ENCODE measurements around the gene LPA. TPM values are rescaled to one million over a fixed set of nuclear protein-coding genes. Genes with fewer than 3 reads are reported as not detected.
A peak's percentile ranks its signal among the peaks of the same experiment; 100 is the strongest.
"Not testable (repeated sequence)": the region's sequence is repeated elsewhere in the genome, so short reads cannot be mapped to it uniquely, and the experiment has no call there.

LPA gene
- total RNA-seq, 2 donors from 2014 or later = not detected

DNA sequence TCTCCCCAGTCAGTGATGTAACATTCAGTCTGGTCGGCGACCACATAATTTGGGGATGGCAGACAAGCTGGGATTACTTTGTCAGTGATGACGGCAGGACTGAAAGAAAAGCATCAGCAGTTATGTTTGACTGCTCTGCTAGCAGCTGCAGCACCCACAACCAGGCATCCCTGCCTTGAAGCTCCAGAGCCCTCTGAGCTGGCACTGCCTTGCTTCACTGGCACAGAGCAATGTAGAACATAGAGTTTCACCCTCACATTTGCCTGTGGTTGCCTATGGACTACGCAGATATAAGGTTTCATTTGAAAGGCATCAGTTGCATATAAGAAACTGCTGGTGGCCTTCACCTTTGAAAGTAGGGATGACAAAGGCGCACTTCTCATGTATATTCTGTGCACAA, 12.3 kb upstream of the LPA start:
- ATAC-seq; DNase-seq; intact Hi-C loops (cut with DNase I): not testable (repeated sequence)

DNA sequence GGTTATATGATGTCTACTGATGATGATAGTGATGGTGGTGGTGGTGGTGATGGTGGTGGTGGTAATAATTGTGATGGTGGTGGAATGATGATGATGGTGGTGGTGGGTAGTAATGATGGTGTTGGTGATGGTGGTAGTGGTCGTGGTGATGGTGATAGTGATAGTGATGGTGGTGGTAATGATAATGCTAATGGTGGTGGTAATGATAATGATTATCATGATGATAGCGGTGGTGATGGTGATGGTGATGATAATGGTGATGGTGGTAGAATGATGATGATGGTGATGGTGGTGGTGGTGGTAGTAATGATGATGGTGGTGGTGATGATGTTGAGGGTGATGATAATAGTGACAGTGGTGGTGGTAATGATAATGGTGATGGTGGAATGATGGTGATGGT, 4.5 kb upstream of the LPA start:
- intact Hi-C loops (cut with DNase I) = no loop called here
- ATAC-seq (no peak), DNase-seq (no peak)

DNA sequence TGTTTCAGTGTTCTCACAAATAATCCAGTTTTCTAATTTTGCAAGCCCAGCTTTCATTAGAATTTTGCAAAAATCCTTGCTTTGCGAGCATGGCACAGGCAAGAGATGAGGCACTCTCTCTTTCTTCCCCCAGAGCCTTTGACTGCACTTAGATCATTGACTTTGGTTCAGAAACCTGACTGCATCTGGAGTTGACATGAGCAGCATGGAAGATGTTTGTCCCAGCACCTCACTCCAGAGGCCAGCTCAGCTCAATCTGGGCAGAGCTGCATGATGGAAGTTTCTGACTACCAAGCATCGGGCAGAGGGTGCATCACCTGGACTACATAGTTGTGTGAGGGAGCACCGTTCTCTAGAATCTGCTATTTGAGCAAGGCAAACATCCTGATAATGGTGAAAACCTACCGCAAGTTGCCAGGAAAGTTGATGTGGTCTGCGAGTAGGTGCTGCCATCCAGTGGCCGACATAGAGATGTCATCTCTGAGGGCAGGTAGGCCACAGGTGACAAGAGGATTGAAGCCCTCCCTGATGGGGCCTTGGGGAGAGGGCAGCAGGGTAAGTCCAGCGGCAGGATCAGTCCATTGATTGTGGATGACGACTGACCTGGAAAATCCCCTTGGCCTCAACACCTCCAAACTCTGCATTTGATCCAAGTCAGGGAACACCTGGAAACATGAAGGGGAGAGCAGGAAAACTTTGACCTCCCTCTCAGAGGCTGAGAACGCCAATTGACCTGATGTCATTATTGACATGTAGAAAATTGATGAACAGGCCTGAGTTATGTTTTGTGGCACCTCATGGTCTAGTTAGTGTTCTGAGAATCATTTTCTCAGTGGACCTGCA, 3.8 kb upstream of the LPA start:
- ATAC-seq (no peak), DNase-seq (no peak)
- intact Hi-C loops (cut with DNase I) = no loop called here

DNA sequence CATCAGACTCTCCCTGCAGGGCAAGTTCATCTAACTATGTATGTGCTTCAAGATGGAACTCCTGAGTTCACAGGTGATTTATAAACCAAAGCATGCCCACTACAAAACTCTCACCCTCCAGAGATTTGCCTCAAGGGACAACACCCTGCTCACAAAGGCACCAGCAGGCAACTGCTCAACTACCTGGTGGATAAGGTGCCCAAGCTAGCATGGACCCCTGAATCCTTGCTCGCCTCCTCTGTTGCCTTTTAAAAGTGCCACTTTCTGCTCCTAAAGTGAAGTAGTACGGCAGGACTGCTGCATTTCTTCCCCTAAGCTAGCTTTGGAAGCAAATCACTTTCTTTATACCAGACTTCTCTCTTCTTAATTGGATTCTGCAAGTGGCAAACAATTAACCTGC, 1.2 kb downstream of the LPA start:
- no peak for DNase-seq
- intact Hi-C loops (cut with DNase I) = no loop called here
- ATAC-seq = no peak

DNA sequence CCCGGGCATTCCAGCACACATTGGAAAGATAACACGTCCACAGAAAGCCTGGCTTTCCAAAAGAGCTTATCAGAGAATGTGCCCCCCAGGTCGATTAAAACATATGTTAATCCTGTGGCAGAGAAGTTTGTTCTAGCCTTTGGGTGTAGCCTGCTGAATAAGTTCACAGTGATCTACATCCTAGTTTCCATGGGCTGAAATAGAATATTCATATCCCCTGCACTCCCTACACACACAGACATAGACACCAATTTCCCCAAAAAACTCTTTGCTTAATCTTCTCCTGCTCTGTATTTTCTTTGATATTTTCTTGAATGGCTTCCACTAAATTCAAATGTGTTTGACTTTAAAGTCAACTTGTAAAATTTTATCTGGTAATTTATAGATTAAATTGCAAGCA, 1.6 kb downstream of the LPA start:
- intact Hi-C loops (cut with DNase I) = no loop called here
- ATAC-seq = no peak
- no peak for DNase-seq

DNA sequence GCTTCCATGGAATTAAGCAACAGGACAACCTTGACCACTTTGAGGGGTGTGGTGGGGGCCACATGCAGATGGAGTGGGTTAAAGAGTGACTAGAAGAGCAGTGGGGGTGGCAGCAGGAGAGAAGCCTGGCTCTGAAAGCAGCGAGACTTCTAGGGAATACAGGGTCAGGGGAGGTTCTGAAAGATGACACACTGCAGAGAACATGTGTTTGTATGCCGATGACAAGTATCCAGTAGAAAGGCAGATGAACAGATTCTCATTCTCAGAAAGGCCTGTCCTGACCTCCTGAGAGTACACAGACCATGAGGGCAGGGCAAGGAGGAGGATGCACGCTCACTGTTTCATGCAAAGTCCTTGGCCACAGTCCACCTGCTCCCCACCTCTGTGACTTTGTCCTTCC, 2.9 kb downstream of the LPA start:
- intact Hi-C loops (cut with DNase I) = no loop called here
- DNase-seq (no peak), ATAC-seq (no peak)

DNA sequence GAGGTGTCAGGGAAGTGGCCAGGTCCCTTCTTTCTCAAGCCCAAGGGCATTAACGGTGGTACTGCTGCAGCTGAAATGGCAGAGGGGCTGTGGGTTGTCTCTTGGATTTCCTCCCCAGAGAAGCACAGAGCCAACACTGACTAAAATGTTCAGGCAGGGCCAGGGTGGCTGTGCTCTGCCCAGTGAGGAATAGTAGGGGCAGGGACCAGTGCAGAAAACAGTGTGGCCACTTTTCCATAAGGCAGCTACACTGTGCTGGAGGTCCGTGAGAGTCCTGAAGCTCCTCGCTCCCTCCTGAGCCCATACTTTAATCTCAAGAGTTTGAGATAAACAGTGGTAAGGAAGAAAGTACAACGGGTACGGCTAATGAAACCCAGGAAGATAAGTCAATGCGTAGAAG, 4.5 kb downstream of the LPA start:
- intact Hi-C loops (cut with DNase I) = no loop called here
- DNase-seq = no peak
- ATAC-seq = no peak

DNA sequence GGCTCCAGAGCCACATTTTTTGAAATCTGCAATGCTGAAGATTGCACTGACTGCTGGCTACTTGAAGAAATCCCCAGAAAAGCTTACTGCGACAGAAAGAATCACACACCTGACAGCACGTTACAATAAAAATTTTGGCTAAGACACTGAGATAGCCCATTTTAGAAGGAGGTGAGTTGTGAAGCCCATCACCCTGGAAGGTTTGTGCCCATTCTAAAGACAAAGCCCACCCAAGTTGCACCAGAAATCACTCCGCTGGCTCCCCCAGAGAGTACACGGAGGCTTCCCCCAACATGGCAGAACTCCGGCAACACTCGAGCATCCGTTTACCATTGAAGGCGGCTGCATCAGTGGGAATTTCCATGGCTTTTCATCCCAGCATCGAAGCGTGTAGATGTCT, 29.4 kb downstream of the LPA start:
- intact Hi-C loops (cut with DNase I) = no loop called here
- ATAC-seq = no peak

DNA sequence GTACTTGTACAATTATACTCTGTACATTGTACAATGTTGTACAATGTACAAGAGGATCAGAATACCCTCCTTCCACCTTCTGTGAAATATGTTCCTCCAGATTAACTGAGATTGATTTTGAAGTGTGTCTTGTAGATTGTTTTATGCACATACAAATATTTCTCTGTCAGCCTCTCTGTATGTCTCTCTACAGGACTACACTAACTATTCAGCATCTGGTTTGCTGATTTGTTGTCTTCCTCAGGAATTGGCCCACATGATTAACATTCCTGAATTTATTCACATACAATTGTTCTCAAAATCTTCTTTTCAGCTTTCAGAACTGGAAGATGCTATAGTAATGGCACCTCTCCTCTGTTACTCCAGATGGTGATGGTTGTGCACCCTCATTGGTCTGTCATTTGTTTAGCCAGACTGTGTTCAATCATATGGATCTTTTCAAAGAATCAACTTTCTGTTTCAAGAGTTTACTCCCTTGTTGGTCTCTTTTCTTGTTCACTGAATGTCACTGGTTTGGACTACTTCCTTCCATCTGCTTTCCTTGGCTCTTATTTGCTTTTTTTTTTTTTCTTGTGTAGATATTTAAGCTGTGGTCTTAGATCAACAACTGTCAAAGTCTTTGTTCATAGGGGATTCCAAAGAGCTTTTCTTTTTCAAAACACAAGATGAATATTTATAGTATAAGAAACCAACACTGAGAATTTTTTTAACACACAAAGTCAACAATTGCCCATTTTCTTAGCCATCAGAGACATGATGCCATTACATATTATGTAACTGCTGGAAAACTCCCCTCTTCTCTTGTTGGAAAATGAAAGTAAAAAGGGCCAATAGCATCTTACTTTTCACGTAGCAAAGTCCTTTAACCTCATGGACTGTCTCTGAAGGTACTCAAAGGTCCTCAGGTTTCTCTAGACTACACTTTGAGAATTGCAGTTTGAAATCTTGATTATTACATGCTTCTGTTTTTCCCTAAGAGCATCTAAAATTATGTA, 67.9 kb downstream of the LPA start:
- no peak for DNase-seq
- no peak for ATAC-seq
- intact Hi-C loops (cut with DNase I) = no loop called here

More for the DNA sequence above, 29.4 kb downstream of the LPA start:
- no peak for DNase-seq

DNA sequence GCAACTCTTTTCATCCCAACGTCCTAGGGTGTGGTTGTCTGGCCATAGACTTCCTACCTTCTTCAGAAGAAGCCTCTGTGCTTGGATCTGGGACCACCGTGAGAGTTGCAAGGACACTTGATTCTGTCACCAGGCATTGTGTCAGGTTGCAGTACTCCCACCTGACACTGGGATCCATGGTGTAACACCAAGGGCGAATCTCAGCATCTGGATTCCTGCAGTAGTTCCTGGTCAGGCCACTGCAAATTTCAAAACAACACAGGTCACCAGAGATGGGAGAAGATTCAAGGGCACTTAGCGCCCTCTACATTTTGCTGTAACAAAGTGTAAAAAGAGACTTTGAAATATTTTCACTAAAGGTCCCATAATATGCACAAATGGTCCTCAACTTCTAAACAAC, 68.8 kb downstream of the LPA start:
- ATAC-seq; DNase-seq; intact Hi-C loops (cut with DNase I): not testable (repeated sequence)

DNA sequence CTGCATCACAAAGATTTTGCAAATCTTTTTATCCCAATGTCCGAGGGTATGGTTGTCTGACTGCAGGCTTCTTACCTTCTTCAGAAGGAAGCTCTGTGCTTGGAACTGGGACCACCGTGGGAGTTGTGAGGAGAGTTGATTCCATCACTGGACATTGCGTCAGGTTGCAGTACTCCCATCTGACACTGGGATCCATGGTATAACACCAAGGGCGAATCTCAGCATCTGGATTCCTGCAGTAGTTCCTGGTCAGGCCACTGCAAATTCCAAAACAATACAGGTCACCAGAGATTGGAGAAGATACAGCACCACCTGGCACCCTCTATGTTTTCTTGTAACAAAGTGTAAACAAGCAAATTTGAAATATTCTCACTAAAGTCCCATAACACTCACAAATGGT, 77.7 kb downstream of the LPA start:
- no peak for ATAC-seq
- intact Hi-C loops (cut with DNase I) = no loop called here

DNA sequence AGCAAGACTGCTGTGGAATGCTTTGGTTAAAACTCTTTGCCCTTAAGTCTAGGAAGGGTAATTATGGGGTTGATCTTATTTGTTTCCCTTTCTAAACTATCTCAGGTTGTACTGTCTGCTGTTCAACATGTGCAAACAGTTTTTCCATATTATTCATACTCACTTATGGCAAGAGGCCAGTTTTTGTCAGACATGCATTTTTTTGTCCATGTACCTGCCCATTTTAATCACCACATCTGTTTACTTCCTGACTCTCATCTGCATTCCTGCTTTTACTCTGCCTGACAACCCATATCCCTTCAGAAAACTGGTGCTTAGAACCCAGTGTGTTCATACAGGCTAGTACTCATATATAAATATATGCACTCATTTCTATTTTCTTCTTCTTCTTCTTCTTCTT, 80.3 kb downstream of the LPA start:
- ATAC-seq = no peak
- no peak for DNase-seq
- intact Hi-C loops (cut with DNase I) = no loop called here

More for the DNA sequence above, 77.7 kb downstream of the LPA start:
- DNase-seq = no peak

DNA sequence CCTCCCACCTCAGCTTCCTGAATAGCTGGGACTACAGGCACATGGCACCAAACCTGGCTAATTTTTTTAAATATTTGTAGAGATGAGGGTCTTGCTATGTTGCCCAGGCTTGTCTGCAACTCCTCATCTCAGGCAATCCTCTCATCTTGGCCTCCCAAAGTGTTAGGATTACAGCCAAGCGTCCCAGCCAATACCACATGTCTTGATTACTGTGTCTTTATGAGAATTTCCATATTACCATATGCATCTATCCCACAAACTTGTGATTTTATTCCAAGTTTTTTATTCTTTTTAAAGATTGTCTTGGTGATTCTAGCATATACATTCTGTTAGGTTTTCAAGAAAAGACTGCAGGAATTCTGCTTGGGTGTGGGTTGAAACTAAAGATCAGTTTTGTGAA, 82.7 kb downstream of the LPA start:
- no peak for DNase-seq
- intact Hi-C loops (cut with DNase I) = no loop called here
- no peak for ATAC-seq

DNA sequence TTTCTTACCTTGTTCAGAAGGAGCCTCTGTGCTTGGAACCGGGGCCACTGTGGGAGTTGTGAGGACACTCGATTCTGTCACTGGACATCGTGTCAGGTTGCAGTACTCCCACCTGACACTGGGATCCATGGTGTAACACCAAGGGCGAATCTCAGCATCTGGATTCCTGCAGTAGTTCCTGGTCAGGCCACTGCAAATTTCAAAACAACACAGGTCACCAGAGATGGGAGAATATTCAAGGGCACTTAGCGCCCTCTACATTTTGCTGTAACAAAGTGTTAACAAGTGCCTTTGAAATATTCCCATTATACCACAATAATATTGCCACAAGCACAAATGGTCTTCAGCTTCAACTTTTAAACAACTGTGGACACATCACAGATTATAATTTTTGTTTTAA, 85.6 kb downstream of the LPA start:
- ATAC-seq; intact Hi-C loops (cut with DNase I); DNase-seq: not testable (repeated sequence)

DNA sequence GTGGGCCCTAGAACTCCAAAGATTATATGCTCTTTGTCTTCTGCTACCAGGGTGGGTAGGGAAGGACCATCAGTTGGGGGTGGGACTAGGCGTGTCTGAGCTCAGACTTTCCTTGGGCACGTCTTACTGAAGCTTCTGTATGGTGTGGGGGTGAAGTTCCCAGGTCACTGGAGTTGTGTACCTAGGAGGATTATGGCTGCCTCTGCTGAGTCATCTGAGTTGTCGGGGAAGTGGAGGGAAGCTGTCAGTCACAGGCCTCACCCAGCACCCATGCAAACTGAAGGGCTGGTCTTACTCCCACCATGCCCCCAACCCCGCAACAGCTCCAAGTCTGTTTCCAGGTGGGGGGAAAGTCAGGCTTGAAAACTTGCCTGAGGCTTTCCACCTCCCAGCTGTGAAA, 90.1 kb downstream of the LPA start:
- intact Hi-C loops (cut with DNase I) = no loop called here
- DNase-seq (no peak), ATAC-seq (no peak)

DNA sequence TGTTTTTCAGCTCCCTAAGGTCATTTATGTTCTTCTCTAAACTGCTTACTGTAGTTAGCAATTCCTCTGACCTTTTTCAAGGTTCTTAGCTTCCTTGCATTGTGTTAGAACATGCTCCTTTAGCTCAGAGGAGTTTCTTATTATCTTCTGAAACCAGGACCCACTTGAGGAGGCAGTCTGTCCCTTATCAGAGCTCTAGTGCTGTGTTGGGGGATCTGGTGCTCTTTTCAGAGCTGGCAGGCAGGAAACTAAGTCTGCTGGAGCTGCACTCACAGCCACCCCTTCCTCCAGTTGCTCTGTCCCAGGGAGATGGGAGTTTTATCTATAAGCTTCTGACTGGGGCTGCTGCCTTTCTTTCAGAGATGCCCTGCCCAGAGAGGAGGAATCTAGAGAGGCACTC, 92.9 kb downstream of the LPA start:
- ATAC-seq; DNase-seq; intact Hi-C loops (cut with DNase I): not testable (repeated sequence)

DNA sequence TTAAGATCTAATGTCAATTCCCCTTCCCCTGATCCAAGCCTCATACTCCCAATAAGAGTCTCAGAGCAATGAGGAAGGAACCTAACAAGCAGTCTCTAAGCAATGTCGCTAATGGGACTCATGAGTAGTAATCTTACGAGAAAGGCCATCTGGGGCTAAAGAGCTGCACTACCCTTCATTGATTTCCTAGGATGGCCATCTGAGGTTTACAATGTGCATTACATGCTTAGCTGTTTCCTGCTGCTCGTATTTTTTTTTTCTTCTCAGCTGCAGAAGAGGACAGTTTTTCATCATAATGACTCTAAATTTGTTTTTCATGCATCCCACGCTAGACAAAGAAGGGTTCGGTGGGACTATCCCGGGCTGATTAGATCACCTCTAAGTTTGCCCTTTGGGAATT, 119.3 kb downstream of the LPA start:
- ATAC-seq = no peak

DNA sequence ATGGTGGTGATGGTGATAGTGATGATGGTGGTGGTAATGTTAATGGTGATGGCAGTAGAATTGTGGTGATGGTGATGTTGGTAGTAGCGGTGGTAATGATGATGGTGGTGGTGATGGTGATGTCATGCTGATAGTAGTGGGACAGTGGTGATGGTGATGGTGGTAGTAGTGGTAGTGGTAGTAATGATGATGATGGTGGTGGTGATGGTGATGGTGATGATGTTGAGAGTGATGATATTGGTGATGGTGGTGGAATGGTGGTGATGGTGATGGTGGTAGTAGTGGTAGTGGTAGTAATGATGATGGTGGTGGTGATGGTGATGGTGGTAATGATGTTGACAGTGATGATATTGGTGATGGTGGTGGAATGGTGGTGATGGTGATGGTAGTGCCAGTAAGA, 128.8 kb downstream of the LPA start:
- ATAC-seq = no peak
- intact Hi-C loops (cut with DNase I) = loop anchor here in 1 of 2 donors (2.0 kb wide), 1 partner anchor 78 kb away; no protein-coding TSS in a partner anchor

More for the DNA sequence above, 119.3 kb downstream of the LPA start:
- DNase-seq = no peak
- intact Hi-C loops (cut with DNase I) = no loop called here

DNA sequence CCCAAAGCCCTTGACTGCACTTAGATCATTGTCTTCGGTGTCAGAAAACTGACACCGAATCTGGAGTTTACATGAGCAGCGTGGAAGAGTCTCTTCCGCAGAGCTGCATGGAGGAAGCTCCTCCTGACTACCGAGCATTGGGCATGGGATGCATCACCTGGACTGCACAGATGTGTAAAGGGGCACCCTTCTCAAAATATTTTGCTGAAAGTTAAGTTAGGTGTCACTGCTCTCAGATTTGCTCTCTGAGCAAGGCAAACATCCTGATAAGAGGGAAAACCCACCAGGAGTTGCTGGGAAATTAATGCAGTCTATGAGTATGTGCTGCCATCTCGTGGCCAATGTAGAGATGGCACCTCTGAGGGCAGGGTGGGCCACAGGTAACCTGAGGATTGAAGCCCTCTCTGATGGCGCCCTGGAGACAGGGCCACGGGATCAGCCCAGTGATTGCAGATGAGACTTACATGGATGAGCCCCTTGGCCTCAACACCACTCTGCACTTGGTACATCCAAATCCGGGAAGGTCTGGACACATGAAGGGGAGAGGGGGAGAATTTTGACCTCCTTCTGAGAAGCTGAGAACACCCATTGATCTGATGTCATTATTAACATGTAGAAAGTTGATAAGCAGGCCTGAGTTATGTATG, 129.9 kb downstream of the LPA start:
- DNase-seq (peak; percentile 43), ATAC-seq (peak; percentile 30 to 71)
- intact Hi-C loops (cut with DNase I) = loop anchor here in 1 of 2 donors (2.0 kb wide), 1 partner anchor 77 kb away; no protein-coding TSS in a partner anchor

More for the DNA sequence above, 128.8 kb downstream of the LPA start:
- no peak for DNase-seq
